ENCODE data around the gene VAV2. TPM values are rescaled to one million over a fixed set of nuclear protein-coding genes. Genes with fewer than 3 reads are reported as not detected.

VAV2 gene
- total RNA-seq, 1 donor from 2014 or later = 18.7 TPM

- peak within 1 kb of the TSS; percentile 50 for H3K4me3 ChIP-seq (ENCODE audit: low read depth, low read length)
- no peak for DNase-seq (ENCODE audit: low read depth)
- no peak for TF ChIP-seq CTCF (conservative IDR thresholded peaks at IDR 0.05; ENCODE audit: low read depth, low read length)
Measured at GRCh38 chr9:133737774-133738639, 254.1 kb downstream of the VAV2 start, which contains the start of gene SARDH. Gene SARDH, minus strand, starts transcription at chr9:133738352. Its CDS starts 4,179 bp downstream, at chr9:133734173.

DNA sequence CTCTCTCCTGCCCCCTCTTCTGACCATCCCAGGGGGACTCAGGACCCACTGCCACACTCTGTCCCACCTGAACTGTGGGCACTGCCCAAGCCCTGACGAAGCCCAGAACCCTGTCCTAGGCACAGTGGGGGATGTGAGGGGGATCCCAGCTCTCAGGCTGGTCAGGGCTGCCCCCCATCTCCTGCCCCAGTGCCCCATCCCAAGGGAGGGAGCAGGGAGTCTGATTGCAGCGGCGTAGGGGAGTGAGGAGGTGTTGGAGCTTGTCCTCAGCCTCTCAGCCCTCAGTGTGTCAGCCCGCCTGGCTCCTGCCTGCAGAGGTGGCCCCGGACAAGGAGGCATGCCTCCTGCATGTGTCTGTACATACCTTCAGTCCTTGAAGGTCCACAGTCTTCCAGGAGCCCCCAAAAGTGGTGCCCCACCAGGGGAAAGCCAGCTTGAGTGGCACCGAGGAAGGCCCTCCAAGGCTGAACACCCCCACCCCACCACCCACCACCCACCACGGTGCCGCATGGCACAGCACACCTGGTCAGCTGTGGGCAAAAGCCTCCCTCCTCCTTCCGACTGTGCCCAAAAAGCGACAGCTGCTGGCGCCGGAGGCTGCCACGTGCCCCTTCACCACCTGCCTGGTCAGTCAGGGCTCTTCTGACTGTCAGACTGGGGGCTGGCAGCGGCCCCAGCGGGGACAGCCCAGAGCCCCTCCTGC is 254.9 kb downstream of the VAV2 start:
- peak overlapping the region; percentile 50 for H3K4me3 ChIP-seq (ENCODE audit: low read depth, low read length)
- TF ChIP-seq CTCF (conservative IDR thresholded peaks at IDR 0.05; ENCODE audit: low read depth, low read length) = no peak
- DNase-seq (ENCODE audit: low read depth) = no peak

DNA sequence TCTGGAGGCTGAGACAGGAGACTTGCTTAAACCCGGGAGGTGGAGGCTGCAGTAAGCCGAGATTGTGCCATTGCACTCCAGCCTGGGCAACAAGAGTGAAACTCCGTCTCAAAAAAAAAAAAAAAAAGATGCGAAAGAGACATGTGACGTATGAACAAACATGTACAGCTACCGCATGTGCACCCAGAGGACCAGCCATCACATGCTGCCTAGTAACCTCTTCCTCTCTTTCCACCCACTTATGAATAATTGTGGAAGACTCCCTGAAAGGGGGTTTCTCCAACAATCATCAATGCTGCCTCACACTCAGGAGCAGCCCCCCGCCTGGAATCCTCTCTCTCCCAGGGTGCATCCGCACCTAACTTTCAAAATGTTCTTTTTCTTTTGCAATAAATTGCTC is 256.2 kb downstream of the VAV2 start:
- DNase-seq (ENCODE audit: low read depth) = no peak
- no peak for TF ChIP-seq CTCF (conservative IDR thresholded peaks at IDR 0.05; ENCODE audit: low read depth, low read length)
- no peak overlapping the region for H3K4me3 ChIP-seq (ENCODE audit: low read depth, low read length)

- DNase-seq (ENCODE audit: low read depth) = no peak
- no peak for TF ChIP-seq CTCF (conservative IDR thresholded peaks at IDR 0.05; ENCODE audit: low read depth, low read length)
- H3K4me3 ChIP-seq (ENCODE audit: low read depth, low read length) = no peak overlapping the region
Measured at GRCh38 chr9:133735415-133735775, 256.7 kb downstream of the VAV2 start.

- H3K4me3 ChIP-seq (ENCODE audit: low read depth, low read length) = no peak overlapping the region
- DNase-seq (ENCODE audit: low read depth) = no peak
- no peak for TF ChIP-seq CTCF (conservative IDR thresholded peaks at IDR 0.05; ENCODE audit: low read depth, low read length)
Measured at GRCh38 chr9:133734590-133735414, 257.3 kb downstream of the VAV2 start.

- DNase-seq (ENCODE audit: low read depth) = no peak
- H3K4me3 ChIP-seq (ENCODE audit: low read depth, low read length) = no peak overlapping the region
- no peak for TF ChIP-seq CTCF (conservative IDR thresholded peaks at IDR 0.05; ENCODE audit: low read depth, low read length)
Measured at GRCh38 chr9:133733796-133734533, 258.2 kb downstream of the VAV2 start.

Measured in epithelial cell of proximal tubule (primary cell).